NAMALWA (cell line): ENCODE measurements around the gene IRF7.
"Not testable (repeated sequence)": the region's sequence is repeated elsewhere in the genome, so short reads cannot be mapped to it uniquely, and the experiment has no call there.

ENCODE experiments used
- DNase-seq: peaks from one replicate; pipeline ENCODE4 v3.0.0-alpha.2; 2015; ENCODE audit warnings: low spot score

Gene IRF7

DNA sequence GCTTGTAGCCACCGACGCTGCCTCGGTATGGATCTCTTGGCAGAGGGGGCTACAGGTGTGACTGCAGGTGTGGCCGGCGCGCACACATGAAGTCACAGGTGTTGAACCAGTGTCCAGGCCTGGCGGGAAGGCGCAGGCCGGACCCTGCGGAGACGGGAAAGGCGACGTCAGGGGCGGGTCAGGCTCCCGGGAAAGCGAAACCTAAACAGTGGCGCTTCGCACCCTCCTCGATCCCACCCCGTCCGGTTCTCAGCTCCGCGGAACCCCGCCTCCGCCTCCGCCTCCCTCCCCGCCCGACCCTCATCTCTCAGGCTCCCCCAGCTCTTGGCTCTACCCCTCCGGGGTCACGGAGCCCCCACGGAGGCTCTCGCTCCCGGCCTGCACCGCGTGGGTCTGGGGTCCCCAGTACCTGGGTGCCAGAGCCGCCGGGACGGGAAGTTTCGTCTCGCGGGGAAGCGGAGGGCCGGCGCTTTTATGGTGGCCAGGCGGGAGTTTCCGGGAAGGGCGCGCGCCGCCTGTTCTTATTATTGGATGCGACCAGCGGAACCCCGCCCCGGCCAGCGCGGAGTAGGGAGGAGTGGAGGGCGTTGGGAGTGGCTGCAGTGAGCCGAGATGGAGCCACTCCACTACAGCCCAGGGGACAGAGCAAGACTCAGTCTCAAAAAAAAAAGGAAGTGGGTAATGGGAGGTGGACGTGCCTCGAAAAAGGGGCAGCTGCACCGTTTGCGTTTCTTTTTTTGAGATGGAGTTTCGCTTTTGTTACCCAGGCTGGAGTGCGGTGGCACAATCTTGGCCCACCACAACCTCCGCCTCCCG lies at the start of gene IRF7:
TSS of gene IRF7 (minus strand) at position 447 of the 816 bp plus-strand sequence. CDS start 586 bp downstream, outside the sequence.
- peak; percentile 91 for DNase-seq

DNA sequence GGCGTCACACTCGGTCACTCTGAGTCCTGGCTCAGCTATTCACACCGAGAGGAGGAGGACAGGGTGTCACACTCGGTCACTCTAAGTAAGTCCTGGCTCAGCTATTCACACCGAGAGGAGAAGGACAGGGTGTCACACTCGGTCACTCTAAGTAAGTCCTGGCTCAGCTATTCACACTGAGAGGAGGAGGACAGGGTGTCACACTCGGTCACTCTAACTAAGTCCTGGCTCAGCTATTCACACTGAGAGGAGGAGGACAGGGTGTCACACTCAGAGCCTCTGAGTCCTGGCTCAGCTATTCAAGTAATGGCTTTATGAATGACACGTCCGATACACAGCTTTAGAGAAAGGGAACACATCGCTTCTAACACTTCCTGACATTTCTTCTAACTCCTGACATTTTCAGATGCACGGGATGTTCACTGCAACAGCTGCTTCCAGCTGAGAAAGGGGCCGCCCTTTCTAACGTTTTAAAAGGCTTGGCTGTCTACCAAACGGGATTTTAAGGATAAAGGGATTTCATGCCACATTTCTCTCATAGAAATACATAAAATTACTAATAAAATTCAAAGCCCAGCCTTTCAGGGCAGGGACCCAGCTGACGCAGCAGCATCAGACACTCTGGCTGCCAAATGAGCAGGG lies 49.4 kb upstream of the IRF7 start:
- no peak for DNase-seq

DNA sequence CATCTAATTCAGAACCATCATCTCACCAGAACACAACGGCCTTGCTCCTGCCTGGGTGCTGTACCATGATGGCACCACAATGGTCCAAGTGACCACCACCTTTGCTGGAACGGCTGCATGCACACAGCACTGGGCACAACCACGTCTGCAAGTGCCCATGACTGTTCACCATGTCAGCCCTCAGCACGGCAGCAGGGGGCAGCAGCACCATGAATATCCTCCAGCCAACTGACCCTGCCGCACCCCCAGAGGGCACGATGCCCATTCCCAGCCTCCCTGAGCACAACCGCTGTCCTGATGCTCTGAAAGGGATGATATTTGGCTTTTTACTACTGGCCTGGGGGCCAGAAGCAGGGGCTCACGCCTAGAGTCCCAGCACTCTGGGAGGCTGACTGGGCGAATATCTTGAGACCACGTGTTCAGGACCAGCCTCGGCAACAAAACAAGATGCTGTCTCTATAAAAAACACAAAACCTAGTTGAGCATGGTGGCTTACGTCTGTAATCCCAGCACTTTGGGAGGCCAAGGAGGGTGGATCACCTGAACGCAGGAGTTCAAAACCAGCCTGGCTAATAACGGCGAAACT lies 47.0 kb upstream of the IRF7 start:
- peak; percentile 58 for DNase-seq

DNA sequence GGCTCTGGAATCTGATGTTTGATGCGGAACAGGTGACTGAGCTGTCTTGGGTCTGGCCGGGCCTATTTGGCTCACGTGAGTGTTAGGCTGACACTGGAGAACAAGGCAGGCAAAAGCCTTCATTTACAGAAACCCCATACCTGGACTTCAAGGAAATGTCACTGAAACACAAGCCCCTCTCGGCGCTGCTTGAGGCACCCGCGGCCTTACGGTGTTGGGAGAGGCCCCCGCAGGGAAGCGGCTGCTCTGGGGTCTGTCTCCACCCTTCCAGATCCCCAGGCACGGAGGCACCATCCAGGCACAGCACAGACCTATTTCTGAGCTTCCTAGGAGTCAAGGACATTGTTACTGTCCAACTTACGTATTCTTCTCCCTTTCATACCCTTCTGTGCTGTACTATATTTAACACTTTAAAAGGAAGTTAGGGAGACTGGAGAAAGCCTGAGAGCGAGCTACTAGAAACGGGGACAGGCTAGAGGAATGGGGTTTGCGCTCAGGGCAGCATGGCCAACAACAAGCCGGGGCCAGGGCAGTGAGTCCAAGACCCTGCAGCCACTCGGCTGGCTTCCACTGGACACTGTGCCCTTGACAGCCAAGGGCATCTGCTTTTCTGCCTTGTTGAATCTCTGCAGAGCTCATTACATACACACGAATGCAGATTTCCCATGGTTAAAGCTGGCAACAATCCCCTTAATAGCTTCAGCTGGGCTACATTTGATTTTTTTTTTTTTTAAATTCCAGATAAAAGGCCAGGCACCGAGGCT lies 45.1 kb upstream of the IRF7 start:
- DNase-seq, result no peak

DNA sequence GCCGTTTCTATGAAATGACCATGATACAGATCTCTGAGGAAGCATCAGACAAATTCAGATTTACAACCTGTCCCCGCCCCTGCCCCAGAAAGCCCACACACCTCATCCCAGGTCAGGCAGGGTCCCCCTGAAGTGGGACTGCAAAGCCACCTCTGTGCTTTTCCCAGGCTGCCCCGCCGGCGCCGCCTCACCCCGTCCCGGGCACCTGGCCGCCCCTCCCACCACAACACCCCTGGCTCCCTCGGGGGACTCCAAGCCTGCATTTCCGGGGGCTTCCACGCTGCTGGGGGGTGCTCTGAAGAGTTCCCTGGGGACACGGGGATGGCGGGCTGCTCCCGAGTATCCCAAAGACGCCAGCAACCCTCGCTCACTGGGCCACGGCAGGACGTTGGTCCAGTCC lies 44.5 kb upstream of the IRF7 start:
- DNase-seq, result no peak

DNA sequence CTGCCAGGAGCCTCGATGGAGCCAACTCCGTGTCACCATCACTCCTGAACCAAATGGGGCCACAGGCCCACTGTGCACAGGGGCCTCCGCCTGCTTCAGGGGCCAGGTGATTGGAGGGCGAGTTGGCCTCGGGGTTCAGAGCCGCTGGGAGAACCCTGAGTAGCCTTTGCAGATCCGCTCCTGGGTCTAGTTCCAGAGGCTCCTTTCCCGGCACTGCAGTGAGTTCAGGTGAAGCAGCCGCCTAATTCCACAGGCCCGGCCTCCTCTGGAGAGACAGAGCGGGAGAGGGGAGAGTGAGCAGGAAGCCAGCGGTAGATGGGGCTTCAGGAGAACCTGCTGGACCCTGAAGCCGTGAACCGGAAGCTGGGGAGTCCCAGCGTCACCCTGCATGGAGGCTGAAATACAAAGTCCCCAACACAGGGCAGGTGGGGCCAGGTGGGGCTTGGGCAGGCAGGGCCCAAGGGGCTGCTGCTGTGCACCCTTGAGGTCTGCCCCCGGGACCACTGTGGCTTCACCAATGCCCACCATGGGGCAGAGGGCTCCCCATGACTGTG lies 43.9 kb upstream of the IRF7 start:
- DNase-seq, result no peak

DNA sequence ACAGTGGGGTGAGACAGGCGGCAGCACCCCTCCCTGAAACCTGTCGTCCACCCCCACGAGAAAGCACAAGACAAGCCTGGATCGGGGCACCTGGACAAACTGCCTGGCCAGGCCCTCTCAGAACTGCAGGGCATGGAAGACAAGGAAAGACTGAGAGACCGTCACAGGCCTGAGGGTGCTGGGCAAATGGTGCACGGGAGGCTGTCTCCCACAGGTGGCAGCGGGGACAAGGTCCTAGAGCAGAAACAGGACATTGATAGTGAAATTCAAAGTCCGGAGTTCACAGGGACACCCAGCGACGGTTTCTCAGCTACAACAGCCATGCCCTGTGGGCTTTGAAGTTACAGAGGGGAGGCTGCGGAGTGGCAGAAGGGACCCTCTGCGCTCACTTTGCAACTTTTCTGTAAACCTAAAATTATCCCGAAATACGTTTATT lies 42.0 kb upstream of the IRF7 start:
- DNase-seq, result no peak

DNA sequence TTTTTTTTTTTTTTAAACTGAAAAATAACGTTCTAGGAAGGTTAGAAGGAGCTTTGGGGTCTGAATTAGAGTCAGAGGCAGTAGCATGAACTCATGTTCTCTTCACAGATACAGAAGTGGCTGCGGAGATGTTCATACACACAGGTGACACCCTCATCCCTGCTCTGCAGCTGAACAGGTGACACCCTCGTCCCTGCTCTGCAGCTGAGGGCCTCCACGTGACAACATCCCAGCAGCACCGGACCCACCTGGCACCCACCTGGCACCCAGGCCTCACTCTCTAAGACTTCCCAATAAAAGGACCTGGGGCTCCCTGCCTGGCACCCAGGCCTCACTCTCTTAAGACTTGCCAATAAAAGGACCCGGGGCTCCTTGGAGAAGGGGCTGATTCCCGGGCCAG lies 41.1 kb upstream of the IRF7 start:
- no peak for DNase-seq

DNA sequence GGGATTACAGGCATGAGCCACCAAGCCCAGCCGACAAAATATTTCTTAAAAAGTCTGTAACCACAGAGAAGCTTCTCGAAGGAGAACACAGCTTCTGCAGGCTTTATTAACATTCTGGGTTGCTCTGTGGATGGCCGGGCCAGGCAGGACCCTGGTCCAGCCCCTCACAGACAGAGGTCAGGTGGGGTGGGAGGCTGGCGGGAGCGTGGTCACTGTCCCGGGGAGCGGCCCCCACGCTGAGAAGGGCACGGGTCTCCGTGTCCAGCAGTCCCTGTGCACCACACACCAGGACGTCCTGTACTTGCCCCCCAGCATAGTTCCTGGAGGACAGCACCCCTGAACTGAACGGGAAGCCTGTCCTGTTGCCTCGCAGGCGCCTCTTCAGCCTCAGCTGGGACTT lies 40.7 kb upstream of the IRF7 start:
- no peak for DNase-seq

DNA sequence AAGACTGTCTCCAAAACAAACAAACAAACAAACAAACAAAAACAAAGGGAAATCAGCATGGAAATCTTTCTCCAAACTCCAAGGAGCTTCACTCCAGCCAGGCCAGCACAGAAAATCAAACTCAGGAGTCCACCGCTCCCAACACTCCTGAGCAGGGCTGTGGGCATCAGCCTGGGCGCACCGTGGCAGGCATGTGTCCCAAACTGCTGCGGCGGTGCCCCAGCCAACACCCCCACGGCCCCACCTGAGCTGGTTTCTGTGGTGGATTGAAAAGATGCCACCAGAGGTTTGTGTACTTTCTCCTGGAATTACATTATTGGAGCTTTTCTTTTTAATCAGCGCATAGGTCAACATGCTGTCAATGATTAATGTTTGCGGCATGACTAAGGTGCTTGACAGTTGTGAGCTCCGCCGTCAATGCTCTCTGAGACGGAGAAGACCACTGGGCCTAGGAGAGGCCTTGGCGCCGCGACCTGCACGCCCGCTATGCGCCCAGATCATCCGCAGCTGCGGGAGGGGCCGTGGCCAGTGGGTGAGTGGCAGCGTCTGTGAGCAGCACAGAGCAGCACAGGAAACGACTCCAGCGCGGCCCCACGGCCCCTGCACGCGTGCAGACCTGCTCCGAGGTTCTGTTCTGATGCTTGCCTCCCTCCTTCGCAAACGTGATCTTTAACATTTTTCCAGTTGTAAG lies 39.4 kb upstream of the IRF7 start:
- no peak for DNase-seq

DNA sequence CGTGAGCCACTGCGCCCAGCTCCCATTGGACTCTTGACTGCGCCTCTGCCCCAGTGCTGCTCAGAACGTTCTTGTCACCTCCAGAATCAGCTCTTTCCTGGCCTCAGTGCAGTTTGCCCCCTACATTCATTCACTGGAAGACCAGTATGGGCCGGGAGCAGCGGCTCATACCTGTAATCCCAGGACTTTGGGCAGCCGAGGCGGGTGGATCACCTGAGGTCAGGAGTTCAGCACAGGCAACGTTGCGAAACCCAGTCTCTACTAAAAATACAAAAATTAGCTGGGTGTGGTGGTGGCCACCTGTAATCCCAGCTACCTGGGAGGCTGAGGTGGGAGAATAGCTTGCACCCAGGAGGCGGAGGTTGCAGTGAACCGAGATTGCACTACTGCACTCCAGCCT lies 38.7 kb upstream of the IRF7 start:
- DNase-seq, result not testable (repeated sequence)

DNA sequence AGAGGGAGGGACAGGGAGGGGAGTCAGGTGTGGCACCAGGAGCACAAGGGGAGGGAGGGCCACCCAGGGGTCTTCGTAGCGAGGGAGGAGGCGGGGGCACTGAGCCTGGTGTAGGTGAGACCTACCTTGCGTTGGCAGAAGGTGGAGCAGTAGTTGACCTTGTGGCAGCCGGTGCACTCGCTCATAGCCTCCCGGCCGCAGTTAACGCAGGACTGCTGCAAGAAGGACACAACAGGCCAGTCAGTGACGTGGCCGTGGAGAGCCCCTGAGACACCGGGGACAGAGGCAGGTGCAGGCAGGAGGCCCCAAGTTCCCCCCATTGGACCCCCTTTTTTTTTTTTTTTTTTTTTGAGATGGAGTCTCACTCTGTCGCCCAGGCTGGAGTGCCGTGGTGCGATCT lies 38.1 kb upstream of the IRF7 start:
- DNase-seq, result no peak

DNA sequence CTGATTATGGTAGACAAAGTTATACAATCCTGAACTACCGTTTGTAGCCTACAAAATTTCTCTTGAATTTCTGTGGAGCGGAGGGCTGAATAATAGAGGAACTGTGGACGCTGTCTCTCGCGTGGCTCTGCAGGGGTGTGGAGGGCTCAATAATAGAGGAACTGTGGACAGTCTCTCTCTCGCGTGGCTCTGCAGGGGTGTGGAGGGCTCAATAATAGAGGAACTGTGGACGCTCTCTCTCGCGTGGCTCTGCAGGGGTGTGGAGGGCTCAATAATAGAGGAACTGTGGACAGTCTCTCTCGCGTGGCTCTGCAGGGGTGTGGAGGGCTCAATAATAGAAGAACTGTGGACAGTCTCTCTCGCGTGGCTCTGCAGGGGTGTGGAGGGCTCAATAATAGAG lies 37.4 kb upstream of the IRF7 start:
- not testable (repeated sequence) for DNase-seq

DNA sequence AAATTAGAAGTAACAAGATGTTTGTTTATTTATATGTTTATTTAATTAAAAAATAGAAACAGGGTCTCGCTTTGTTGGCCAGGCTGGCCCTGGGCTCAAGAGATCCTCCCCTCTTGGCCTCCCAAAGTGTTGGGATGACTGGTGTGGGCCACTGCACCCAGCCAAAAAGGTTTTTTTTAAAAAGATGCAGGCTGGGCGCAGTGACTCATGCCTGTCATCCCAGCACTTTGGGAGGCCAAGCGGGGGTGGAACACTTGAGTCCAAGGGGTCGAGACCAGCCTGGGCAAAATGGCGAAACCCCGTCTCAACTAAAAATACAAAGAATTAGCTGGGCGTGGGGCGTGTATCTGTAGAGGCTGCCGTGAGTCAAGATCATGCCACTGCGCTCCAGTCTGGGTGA lies 34.7 kb upstream of the IRF7 start:
- no peak for DNase-seq

DNA sequence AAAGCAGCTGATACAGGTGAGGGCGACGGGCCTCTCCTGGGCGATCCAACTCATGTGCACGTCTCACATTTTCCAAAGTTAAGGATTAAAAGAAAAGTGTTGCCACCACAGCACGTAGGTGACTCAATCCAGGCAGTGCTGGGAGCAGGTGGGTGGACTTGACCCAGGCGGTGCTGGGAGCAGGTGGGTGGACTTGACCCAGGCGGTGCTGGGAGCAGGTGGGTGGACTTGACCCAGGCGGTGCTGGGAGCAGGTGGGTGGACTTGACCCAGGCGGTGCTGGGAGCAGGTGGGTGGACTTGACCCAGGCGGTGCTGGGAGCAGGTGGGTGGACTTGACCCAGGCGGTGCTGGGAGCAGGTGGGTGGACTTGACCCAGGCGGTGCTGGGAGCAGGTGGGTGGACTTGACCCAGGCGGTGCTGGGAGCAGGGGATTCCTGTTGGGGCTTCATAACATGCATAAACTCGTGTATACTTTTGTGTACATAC lies 32.0 kb upstream of the IRF7 start:
- not testable (repeated sequence) for DNase-seq

DNA sequence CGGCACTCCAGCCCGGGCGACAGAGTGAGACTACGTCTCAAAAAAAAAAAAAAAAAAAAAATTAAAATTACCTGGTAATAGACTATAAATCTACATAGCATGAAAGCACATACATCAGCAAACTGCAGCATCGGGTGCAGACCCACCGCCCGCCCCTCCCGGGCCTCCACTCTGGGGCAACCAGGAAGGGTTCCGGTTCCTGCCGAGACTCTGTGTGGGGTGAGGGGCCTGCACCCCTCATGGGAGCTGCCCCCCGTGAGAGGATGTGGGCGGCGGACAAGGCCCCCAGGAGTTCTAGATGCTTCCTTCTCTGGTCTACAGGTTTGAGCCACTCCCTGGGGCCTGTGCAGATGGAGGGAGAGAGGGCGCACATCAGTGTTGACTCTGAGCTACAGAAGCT lies 30.5 kb upstream of the IRF7 start:
- DNase-seq, result no peak

DNA sequence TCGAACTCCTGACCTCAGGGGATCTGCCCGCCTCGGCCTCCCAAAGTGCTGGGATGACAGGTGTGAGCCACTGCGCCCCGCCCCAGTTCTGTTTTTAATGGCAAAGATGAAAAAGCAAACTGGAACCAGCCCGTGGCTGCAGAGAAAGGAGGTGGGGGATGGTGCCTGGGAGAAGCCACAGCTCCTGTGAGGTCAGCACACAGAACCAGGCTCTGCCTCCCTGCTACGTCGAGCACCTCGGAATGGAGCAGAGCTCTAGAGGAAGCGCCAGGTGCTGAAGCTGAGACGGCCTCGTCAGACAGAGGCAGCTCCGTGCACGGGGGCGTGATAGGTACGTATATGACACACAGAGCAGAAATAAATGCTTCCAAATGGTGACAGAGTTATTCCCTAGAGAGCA lies 29.8 kb upstream of the IRF7 start:
- DNase-seq, result no peak

DNA sequence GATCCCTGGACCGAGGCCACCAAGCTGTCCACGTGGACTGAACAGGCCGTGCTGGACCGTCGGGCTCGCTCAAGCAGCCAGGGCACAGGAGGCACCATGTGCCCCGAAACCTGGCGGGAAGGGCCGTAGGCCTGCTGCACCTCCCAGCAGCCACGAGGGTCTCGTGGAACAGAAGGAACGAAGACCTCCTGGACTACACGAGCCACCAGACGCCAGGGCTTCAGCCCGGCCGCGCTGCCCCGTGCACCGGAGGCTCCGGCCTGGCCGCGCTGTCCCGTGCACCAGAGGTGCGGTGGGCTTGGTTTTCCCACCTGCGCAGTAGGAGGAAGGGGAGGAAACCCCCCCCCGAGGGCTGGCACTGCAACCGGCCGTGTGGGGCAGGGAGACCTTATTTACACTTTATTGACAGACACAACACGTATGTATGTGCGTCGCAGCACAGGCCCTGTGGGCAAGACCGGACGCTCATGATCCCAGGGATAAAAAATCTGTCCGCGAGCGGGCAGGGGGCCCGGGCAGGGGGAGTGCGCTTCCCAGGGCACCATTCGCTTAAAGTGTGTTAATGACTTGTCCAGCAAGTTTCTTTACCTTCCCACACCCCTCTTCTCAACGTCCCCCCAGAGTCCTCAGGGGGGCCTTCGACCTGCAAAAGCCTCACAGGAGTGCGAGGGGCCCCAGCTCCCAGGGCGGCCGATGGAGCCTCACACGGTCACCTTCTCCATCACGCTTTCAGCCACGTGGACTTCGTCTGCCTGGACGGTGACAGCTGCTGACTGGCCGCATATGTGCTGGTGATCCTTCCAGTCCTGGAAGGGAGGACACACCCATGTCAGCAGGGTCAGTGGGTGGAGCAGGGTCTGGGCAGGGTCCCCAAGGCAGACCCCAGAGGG lies 28.3 kb upstream of the IRF7 start:
- DNase-seq, result no peak

DNA sequence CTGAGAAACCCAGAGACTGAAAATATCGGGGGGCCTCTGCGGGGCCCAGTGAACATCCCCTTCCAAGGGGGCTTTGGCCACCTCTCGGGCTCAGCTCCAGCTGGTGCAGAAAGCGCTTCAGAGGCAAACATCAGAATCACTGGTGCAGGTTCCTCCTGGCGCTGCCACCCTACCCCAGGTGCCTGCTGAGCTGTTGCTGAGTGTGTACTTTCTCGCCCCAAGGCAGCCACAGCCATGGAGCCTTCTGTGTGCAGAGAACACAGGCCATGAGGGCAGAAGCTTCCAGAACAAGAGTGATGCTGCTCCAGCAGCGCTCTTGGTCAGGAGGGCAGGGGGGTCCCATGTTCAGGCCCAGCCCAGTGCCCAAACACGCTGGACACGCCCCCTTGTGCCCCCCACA lies 27.6 kb upstream of the IRF7 start:
- peak; percentile 41 for DNase-seq

DNA sequence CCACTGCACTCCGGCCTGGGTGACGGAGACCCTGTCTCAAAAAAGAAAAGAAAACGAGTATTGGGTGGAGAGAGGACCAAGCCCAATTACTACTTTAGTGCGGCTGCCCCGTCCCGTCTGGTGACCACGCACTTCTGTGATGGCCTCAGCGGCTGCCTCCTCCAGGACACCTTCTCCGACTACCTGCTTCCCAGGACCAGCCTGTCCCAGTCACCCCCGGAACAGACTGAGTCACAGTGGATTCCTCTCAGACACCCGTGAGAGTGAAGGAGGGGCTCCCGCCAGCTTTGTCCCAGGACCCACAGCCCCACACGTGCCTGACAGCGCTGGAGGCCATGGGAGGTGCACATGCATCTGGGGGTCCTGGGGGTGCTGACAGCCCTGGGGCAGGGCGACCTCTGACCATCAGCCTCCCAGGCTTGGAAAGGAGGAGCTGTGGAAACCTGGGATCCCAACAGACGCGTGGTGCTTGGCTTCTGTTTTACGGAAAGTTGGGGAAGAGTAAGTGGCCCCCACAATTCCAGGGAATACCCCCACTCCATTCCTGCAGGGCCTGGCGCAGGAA lies 26.1 kb upstream of the IRF7 start:
- DNase-seq, result no peak
